NCI-H2227 (cell line): ENCODE measurements around the gene ATG16L1.
A peak's percentile ranks its signal among the peaks of the same experiment; 100 is the strongest.

Experiments
- DNase-seq: peaks from one replicate; lab custom pipeline; 2025; ENCODE audit not compliant: unreplicated experiment; lab: John Stamatoyannopoulos, UW

The ATG16L1 gene

GRCh38 chr2:233251306-233252116 is at the start of gene ATG16L1:
Gene ATG16L1 (plus strand): TSS chr2:233251673. CDS start chr2:233251828, 155 bp downstream.
- DNase-seq, result peak; percentile 98

GRCh38 chr2:233202531-233202944 is 48.9 kb upstream of the ATG16L1 start:
- no peak for DNase-seq

DNA sequence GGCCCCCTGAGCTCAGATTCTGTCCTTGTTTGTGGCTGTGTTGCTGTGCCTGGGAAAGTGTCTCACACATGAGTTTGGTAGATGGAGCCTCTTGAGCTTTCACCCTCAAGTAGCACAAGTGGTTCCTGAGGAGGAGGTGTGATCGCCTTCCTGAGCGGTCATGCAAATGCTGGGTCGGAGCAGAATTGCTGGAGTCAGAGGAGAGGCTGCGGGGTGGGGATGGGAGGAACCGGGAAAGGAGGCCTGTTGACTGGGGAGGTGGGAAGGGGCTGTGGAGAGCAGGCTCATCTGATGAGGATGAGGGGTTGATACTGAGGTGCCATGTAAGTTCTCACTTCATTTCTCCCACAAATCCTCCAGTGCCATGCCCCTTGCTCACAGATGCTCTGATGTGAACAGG is 48.4 kb upstream of the ATG16L1 start:
- DNase-seq, result no peak

DNA sequence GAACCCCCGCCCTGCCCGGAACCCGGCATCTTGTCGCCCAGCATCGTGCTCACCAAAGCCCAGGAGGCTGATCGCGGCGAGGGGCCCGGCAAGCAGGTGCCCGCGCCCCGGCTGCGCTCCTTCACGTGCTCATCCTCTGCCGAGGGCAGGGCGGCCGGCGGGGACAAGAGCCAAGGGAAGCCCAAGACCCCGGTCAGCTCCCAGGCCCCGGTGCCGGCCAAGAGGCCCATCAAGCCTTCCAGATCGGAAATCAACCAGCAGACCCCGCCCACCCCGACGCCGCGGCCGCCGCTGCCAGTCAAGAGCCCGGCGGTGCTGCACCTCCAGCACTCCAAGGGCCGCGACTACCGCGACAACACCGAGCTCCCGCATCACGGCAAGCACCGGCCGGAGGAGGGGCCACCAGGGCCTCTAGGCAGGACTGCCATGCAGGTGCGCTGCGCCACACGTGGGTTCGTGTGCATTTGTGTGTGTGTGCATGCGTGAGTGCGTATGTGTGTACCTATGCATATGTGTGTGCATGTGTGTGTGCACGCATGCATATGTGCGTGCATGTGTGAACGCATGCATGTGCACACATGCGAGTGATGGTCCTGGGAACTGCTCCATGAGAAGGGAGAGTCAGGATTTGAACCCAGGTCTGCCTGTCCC is 47.1 kb upstream of the ATG16L1 start:
- DNase-seq, result no peak

DNA sequence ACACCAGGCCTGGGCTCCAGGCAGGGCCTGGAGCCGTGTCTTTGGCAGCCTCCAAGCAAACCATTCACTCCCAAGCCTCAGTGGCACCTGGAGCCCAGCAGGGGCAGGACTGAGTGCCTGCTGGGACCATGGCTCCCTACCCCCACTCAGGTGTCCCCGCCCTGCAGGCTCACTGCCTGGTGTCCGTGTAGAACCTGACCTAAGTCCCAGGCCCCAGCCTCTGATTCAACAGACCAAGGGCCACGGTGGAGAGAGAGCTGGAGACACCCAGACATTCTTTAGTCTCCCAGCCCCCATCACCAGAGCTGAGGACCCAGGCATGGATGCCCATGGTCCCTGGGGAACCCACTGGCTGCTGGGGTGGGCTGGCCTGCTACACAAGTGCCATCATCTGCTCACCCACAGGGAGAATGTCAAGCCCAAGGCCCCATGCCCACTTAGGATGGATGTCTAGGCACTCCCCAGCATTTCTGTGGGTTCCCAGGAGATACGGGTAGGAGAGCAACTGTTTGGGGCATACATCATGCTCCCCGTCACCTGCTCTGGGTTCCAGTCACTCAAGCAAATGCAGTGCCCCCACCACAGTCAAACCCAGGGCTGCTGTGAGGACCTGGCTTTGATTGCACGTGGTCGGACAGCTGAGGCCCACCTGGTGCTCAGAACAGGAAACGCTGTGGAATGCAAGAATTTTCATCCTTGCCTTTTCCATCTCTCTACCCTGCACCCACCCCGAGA is 42.9 kb upstream of the ATG16L1 start:
- no peak for DNase-seq

- no peak for DNase-seq
Measured at GRCh38 chr2:233209117-233209532, 42.3 kb upstream of the ATG16L1 start.

DNA sequence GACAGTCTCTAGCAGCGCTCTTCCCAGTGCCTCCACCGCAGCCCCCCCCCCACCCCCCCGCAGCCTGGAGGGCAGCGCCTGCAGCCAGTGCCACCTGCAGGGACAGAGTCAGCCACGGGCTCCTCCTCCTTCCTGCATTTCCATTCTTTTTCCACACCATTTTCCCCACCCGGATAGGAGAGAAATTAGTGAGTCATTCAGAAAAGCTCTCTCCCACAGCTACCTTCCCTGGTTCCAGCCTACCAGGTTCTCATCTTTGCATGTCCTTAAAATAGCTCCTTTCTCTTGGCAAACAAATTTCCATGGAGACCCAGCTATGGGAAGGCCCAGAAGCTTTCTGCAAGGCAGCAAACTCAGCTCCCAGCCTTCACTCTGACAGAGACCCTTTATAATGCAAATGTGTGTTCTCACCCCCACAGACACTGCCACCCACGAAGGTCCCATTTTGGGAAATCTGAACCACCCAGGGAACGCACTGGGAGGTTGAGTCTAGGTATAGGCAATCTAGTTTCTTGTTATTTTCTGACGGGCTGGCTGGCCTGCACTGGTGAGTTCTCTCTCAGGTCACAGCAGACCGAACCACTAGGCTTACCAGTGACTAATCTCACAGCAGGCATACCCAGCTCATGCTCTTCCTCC is 41.8 kb upstream of the ATG16L1 start:
- peak; percentile 51 for DNase-seq

DNA sequence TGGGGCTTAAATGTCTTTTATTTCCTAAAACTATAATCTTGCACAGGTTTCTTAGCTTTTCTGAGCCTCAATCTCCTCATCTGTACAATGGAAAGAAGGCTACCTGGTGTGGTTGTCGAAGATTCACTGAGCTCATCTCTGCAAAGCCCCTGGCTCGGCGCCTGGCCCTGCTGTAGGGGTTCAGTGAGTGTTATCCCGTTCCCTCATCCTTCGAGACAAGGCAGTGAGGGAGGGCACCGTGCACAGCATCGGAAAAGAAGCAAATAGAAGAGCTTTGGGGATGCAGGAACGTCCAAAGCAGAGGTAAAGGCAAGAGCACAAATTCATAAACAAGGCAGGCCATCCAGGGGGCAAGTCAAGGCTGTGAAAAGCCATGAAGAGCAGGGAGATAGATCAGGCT is 41.2 kb upstream of the ATG16L1 start:
- no peak for DNase-seq

DNA sequence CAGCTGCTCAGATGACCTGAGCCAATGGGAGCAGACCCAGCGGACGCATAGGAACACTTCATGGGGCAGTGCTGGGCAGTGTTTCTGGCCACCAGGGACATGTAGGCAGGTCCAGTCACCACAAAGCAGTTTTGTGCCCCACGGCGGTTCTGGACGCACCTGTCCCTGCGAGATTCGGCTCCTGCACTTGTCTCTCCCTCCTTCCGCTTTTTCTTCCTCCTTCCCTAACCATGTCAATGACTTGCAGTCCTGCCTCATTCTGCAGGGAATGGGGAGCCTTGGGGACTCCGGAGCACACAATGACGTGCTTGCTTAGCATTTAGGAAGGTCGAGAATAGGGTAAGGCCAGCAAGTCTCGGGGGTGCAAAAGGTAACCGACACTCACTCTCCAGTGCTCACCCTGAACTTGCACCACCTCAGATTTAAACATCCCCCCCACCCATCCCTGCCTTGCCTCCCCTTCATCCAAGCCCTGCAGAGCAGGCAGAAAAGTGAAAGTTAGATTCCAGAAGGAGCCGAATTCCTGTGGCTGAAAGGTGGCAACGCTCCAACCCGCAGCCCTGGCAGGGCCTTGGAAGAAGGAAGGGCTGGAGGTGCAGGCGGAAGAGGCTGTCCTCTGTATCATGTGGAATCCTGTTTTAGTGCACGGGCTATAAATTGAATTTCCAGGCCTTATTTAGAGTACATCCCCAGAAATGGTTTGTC is 40.5 kb upstream of the ATG16L1 start:
- DNase-seq, result no peak

- no peak for DNase-seq
Measured at GRCh38 chr2:233211548-233211895, 40.0 kb upstream of the ATG16L1 start.

GRCh38 chr2:233213011-233213410 is 38.5 kb upstream of the ATG16L1 start:
- DNase-seq, result no peak

DNA sequence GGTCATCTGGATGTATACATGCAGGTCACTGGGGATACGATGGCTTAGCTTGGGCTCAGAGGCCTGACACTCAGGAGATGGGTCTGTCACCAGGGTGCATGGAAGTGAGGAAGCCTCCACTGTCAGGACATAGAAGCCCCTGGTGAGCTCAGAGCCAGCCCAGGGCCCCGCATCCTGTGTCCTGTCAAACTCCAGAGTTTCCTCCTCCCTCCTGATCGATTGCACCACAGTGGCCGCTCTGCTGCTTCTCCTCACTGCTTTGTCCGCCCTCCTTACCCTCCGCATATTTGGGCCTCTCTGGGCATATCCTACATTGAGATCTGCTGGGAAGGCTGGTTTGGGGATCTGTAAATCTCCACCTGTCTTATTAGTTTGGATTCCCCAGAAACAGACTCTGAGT is 37.5 kb upstream of the ATG16L1 start:
- DNase-seq, result no peak

- no peak for DNase-seq
Measured at GRCh38 chr2:233217892-233218377, 33.5 kb upstream of the ATG16L1 start.

DNA sequence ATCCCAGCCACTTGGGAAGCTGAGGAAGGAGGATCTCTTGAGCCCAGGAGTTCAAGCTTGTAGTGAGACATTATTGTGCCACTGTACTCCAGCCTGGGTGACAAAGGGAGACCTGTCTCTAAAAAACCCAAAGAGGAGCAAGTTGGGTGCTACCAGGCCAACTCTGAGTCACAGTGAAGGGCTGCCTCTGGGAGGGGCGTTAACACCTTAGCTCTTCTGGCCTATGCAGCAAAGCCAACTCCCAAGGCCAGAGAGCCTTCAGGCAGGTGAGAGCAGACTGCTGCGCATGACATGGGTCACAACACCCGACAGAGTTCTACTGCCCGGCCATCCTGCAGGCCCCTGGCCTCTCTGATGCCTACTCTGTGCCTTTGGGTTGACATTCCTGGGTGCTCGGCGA is 32.6 kb upstream of the ATG16L1 start:
- DNase-seq, result no peak

DNA sequence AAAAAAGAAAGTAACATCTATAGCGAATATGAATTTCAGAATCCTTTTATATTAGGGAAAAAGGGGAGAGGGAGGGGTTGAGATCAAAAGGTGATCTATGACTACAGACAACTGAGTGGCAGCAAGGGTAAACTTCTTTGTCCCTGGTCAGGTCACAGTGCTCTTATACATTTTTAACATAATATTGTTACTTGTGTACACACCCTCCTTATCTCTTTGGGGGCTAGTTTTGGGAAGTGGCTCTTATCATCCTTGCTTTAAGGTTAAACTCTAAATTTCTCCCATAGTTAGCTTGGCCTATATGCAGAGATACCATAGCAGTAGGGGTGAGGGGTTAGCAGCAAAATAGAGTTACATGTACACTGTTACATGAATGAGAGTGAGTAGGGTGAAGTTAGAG is 31.6 kb upstream of the ATG16L1 start:
- no peak for DNase-seq

GRCh38 chr2:233221378-233222063 is 30.0 kb upstream of the ATG16L1 start:
- DNase-seq, result no peak

- no peak for DNase-seq
Measured at GRCh38 chr2:233223059-233223894, 28.2 kb upstream of the ATG16L1 start.

- no peak for DNase-seq
Measured at GRCh38 chr2:233225230-233226068, 26.0 kb upstream of the ATG16L1 start.
